Right atrium auricular region (tissue), 2 donors: ENCODE measurements around the gene MADD. TPM values are rescaled to one million over a fixed set of nuclear protein-coding genes. Genes with fewer than 3 reads are reported as not detected.

Source experiments
- DNase-seq: peaks from one replicate; pipeline ENCODE4 v3.0.0-alpha.2; 2019; ENCODE audit warnings: low spot score
- H3K27ac ChIP-seq, 2 donors: fragments of 200-600 bp; sonication (generic); 1 replicate in 1 of 2; 2 replicates in 1 of 2; pipeline ENCODE4 v1.5.1; 2016 to 2019
- H3K27me3 ChIP-seq, 2 donors: fragments of 200-600 bp; sonication (generic); one replicate each; pipeline versions ENCODE4 v1.5.1 to v1.6.0; 2017 to 2019
- H3K36me3 ChIP-seq: fragments of 200-600 bp; sonication (generic); one replicate; pipeline ENCODE4 v1.5.1; 2016
- H3K4me1 ChIP-seq, 2 donors: fragments of 200-600 bp; sonication (generic); one replicate each; pipeline versions ENCODE4 v1.5.1 to v1.6.0; 2017 to 2019
- H3K4me3 ChIP-seq, 2 donors: fragments of 200-600 bp; sonication (generic); 1 replicate in 1 of 2; 2 replicates in 1 of 2; pipeline ENCODE4 v1.5.1; 2017 to 2019; ENCODE audit warnings: mild to moderate bottlenecking in 1 of 2, moderate library complexity in 1 of 2
- H3K9me3 ChIP-seq, 2 donors: fragments of 200-600 bp; sonication (generic); one replicate each; pipeline ENCODE4 v1.5.1; 2019
- total RNA-seq, 2 donors: library from RNA; depleted of rRNA; stranded (reverse); fragments of >200 nt; gene quantifications; one replicate each; pipeline ENCODE4 v1.1.0, GENCODE V29; 2016
- TF ChIP-seq, protein P1 (sequence below), 2 donors: fragments of 200-600 bp; sonication (generic); IDR thresholded peaks; one replicate each; pipeline ENCODE4 v1.5.1; 2019; ENCODE audit warnings: antibody characterized with exemption in 2 of 2

The MADD gene
- total RNA-seq, 2 donors from 2014 or later, result 28.2 to 49.8 TPM

DNA sequence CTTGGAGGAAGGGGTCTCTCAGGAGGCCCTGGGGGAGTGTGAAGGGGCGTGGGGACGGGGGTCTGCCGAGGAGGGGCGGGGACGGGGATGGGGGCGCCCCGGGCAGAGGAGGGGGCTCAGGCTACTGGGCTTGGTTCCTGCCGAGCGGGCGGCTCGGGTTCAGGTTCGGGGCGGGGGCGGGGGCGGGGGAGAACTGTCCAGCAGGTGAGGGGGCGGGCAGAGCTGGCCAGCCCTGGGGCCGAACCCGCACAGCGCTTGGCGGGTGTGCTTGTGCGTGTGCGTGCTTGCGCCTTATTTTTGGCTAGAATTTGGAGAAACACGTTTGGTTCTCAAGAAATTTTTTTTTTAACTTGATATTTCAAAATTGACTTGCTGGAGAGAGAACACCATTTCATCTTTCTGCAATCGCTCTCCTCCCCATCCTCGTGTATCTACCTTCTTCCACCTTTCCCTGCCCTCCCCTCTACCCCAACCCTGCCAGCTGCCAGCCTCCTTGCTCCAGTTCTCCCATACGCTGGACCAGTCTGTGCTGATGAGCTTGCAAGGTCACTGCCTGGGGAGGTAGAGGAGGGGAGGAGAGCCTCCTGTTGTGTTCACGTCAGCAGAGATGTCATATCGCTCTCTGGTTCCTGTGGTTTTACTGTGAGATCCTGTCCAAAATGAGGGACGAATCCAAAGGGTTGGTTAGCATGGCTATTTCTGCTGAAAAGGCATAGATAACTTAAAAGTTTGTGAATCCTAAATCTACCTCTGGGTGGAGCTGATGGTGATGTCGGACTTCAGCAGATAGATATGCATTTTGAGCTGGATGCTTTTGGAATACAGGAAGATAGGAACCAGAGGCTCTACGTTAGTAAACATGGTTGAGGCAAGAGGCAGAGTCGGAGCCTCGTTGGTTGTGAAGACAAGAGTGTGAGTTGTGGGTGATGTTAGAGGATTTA, 668 bp downstream of the MADD start:
- Histone ChIP-seq H3K27ac (peak overlapping the region; percentile 89 to 97), H3K27me3 (no peaks in the 10 kb centered on the region), H3K4me1 (peaks cover 0 to 49% of the 10 kb centered on the region in 2 donors), H3K4me3 (peak overlapping the region; percentile 86 to 90), H3K9me3 (no peaks in the 10 kb centered on the region), H3K36me3 (peaks cover 14% of the 10 kb centered on the region)
- no peak for DNase-seq
- TF ChIP-seq, protein P1, sequence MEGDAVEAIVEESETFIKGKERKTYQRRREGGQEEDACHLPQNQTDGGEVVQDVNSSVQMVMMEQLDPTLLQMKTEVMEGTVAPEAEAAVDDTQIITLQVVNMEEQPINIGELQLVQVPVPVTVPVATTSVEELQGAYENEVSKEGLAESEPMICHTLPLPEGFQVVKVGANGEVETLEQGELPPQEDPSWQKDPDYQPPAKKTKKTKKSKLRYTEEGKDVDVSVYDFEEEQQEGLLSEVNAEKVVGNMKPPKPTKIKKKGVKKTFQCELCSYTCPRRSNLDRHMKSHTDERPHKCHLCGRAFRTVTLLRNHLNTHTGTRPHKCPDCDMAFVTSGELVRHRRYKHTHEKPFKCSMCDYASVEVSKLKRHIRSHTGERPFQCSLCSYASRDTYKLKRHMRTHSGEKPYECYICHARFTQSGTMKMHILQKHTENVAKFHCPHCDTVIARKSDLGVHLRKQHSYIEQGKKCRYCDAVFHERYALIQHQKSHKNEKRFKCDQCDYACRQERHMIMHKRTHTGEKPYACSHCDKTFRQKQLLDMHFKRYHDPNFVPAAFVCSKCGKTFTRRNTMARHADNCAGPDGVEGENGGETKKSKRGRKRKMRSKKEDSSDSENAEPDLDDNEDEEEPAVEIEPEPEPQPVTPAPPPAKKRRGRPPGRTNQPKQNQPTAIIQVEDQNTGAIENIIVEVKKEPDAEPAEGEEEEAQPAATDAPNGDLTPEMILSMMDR (IDR thresholded peaks at IDR 0.05), result no peak

- Histone ChIP-seq H3K27me3 (no peaks in the 10 kb centered on the region), H3K4me1 (peaks cover 0 to 49% of the 10 kb centered on the region in 2 donors), H3K36me3 (peaks cover 21% of the 10 kb centered on the region), H3K4me3 (peak overlapping the region; percentile 86 to 90), H3K27ac (peak overlapping the region; percentile 89 to 97), H3K9me3 (no peaks in the 10 kb centered on the region)
- no peak for DNase-seq
- TF ChIP-seq, protein P1 (IDR thresholded peaks at IDR 0.05), result no peak
Observed at GRCh38 chr11:47271328-47271727, 1.4 kb downstream of the MADD start.

DNA sequence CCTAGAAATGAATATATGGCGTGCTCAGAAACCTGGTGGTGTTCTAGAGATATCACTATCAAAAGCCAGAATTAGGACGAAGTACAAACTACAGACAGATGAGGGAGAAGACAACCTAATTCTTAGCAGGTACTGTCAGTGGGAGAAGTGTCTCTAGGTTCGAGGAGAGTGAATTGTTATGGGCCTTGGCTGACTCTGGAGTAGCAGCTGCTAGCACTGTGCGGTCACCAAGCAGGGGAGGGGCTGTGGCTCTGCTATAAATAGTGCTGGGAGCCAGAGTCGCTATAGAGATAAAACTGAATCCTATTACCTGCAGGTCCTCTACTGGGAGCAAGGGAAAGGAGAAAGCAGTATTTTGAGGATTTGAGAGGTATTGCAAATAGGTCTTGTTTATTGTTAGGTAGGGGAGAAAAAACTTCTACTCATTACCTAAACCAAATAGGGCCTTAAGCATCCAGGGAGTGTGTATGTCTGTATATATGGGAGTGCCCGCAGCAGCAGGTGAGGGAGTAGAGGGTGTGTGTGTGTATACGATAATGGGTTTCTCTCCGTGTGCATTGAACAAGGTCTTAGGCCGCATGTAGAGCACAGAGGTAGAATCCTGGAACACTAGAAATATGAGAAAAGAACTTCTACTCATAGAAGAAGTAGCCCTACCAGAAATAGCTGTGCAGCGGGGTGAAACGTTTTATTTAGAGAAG, 2.2 kb downstream of the MADD start:
- H3K27ac ChIP-seq, result peak overlapping the region; percentile 89 to 97
- no peaks in the 10 kb centered on the region for H3K27me3 ChIP-seq
- TF ChIP-seq, protein P1 (IDR thresholded peaks at IDR 0.05), result no peak
- H3K9me3 ChIP-seq, result no peaks in the 10 kb centered on the region
- no peak overlapping the region for H3K4me3 ChIP-seq
- peaks cover 29% of the 10 kb centered on the region for H3K36me3 ChIP-seq
- peaks cover 0 to 52% of the 10 kb centered on the region in 2 donors for H3K4me1 ChIP-seq
- no peak for DNase-seq

GRCh38 chr11:47272706-47273105, 2.8 kb downstream of the MADD start:
- TF ChIP-seq, protein P1 (IDR thresholded peaks at IDR 0.05), result no peak
- Histone ChIP-seq H3K4me1 (peaks cover 0 to 58% of the 10 kb centered on the region in 2 donors), H3K4me3 (no peak overlapping the region), H3K9me3 (no peaks in the 10 kb centered on the region), H3K36me3 (peaks cover 35% of the 10 kb centered on the region), H3K27ac (peak overlapping the region; percentile 89 to 97), H3K27me3 (no peaks in the 10 kb centered on the region)
- no peak for DNase-seq

DNA sequence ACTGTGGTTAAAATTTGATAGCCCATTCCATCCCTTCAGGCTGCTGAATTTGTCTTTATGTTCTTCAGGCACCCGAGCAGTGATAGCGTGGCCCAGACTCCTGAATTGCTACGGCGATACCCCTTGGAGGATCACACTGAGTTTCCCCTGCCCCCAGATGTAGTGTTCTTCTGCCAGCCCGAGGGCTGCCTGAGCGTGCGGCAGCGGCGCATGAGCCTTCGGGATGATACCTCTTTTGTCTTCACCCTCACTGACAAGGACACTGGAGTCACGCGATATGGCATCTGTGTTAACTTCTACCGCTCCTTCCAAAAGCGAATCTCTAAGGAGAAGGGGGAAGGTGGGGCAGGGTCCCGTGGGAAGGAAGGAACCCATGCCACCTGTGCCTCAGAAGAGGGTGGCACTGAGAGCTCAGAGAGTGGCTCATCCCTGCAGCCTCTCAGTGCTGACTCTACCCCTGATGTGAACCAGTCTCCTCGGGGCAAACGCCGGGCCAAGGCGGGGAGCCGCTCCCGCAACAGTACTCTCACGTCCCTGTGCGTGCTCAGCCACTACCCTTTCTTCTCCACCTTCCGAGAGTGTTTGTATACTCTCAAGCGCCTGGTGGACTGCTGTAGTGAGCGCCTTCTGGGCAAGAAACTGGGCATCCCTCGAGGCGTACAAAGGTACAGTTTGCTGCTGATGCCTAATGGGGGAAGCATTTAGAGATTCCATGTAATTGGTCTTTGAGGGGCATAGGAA, 4.7 kb downstream of the MADD start:
- peaks cover 52% of the 10 kb centered on the region for H3K36me3 ChIP-seq
- no peak for DNase-seq
- H3K4me3 ChIP-seq, result no peak overlapping the region
- peaks cover 0 to 47% of the 10 kb centered on the region in 2 donors for H3K4me1 ChIP-seq
- H3K27ac ChIP-seq, result no peak overlapping the region
- no peaks in the 10 kb centered on the region for H3K9me3 ChIP-seq
- H3K27me3 ChIP-seq, result no peaks in the 10 kb centered on the region
- TF ChIP-seq, protein P1 (IDR thresholded peaks at IDR 0.05), result no peak
